SK-N-SH (cell line): ENCODE measurements around the gene COX10. TPM values are rescaled to one million over a fixed set of nuclear protein-coding genes. Genes with fewer than 3 reads are reported as not detected.

Experiments used
- CTCF ChIA-PET: fragments of 300-600, 350-600 bp; formaldehyde crosslinking; extraction: SDS; loops from one replicate; lab custom pipeline; 2021; lab: Yijun Ruan, JAX
- POLR2A ChIA-PET: fragments of 350-600 bp; sonication (Branson Sonifier 250); formaldehyde crosslinking; extraction: SDS; loops from one replicate; lab custom pipeline; 2020; ENCODE audit warnings: antibody characterized with exemption, inconsistent platforms; lab: Yijun Ruan, JAX
- DNase-seq: peaks from one replicate; pipeline ENCODE4 v3.0.0; 2012
- H2AFZ ChIP-seq: fragments of 200-600 bp; sonication (generic); 2 replicates; pipeline ENCODE4 v1.8.1; 2016; ENCODE audit warnings: antibody characterized with exemption, mild to moderate bottlenecking, low read depth
- H3F3A ChIP-seq: fragments of 200-600 bp; sonication (generic); replicated peaks from 2 replicates; pipeline ENCODE3; 2016; ENCODE audit warnings: antibody characterized with exemption, mild to moderate bottlenecking; ENCODE audit not compliant: insufficient read depth
- H3K27ac ChIP-seq, 2 experiments: fragments of 200-500 bp in 1 of 2; fragments of 200-600 bp in 1 of 2; sonication (Bioruptor generic) in 1 of 2; sonication (generic), shearing (Covaris generic) in 1 of 2; 2 replicates each; pipeline versions ENCODE4 v1.5.1 to v1.6.1; 2014 to 2016; ENCODE audit warnings: low read depth in 2 of 2, inconsistent platforms in 1 of 2, low read length in 1 of 2, mild to moderate bottlenecking in 1 of 2, mixed read lengths in 1 of 2
- H3K27me3 ChIP-seq: fragments of 200-600 bp; sonication (generic), shearing (Covaris generic); 2 replicates; pipeline ENCODE4 v1.6.1; 2016; ENCODE audit warnings: mixed run types; ENCODE audit not compliant: insufficient read depth
- H3K36me3 ChIP-seq, 2 experiments: fragments of 200-500 bp in 1 of 2; fragments of 200-600 bp in 1 of 2; sonication (Bioruptor generic) in 1 of 2; sonication (generic) in 1 of 2; replicated peaks in 1 of 2; 2 replicates each; pipeline versions ENCODE3 to v1.5.1; 2014 to 2016; ENCODE audit warnings: low read length in 1 of 2, mild to moderate bottlenecking in 1 of 2; ENCODE audit not compliant: insufficient read depth in 2 of 2, control insufficient read depth in 1 of 2
- H3K4me1 ChIP-seq, 2 experiments: fragments of 200-500 bp in 1 of 2; fragments of 200-600 bp in 1 of 2; sonication (Bioruptor generic) in 1 of 2; sonication (generic), shearing (Covaris generic) in 1 of 2; 2 replicates each; pipeline versions ENCODE4 v1.5.1 to v1.6.1; 2014 to 2016; ENCODE audit warnings: low read depth in 1 of 2, low read length in 1 of 2, mixed run types in 1 of 2; ENCODE audit not compliant: insufficient read depth in 2 of 2, control insufficient read depth in 1 of 2
- H3K4me2 ChIP-seq: fragments of 200-600 bp; sonication (generic), shearing (Covaris generic); 2 replicates; pipeline ENCODE4 v1.6.1; 2017; ENCODE audit warnings: mixed run types
- H3K4me3 ChIP-seq, 2 experiments: fragments of 200-500 bp in 1 of 2; fragments of 200-600 bp in 1 of 2; sonication (Bioruptor generic) in 1 of 2; sonication (generic), shearing (Covaris generic) in 1 of 2; 2 replicates each; pipeline versions ENCODE4 v1.5.1 to v1.8.1; 2014 to 2016; ENCODE audit warnings: low read depth in 2 of 2, inconsistent platforms in 1 of 2, low read length in 1 of 2, mild to moderate bottlenecking in 1 of 2, mixed read lengths in 1 of 2, moderate library complexity in 1 of 2
- H3K79me2 ChIP-seq: fragments of 200-600 bp; sonication (generic); 2 replicates; pipeline ENCODE4 v1.8.1; 2017; ENCODE audit warnings: mild to moderate bottlenecking; ENCODE audit not compliant: insufficient read depth
- H3K9ac ChIP-seq: fragments of 200-600 bp; sonication (generic); 2 replicates; pipeline ENCODE4 v1.6.1; 2017; ENCODE audit warnings: mixed run types
- H3K9me2 ChIP-seq: fragments of 200-600 bp; sonication (generic); 2 replicates; pipeline ENCODE4 v1.6.1; 2017; ENCODE audit warnings: mixed run types
- H3K9me3 ChIP-seq: fragments of 200-600 bp; sonication (generic); 2 replicates; pipeline ENCODE4 v1.6.1; 2017; ENCODE audit warnings: mixed run types, mild to moderate bottlenecking, moderate library complexity
- H4K20me1 ChIP-seq: fragments of 200-600 bp; sonication (generic); 2 replicates; pipeline ENCODE4 v1.6.1; 2017; ENCODE audit warnings: mild to moderate bottlenecking, mixed run types; ENCODE audit not compliant: insufficient read depth
- CTCF ChIP-seq: fragments of 200-600 bp; sonication (generic); IDR thresholded peaks from 2 replicates; pipeline ENCODE4 v1.6.1; 2017; ENCODE audit warnings: antibody characterized with exemption, mild to moderate bottlenecking, moderate library complexity
- ELF1 ChIP-seq: IDR thresholded peaks from 2 replicates; pipeline ENCODE4 v1.4.0; 2012
- EP300 ChIP-seq, 2 experiments: IDR thresholded peaks; 2 replicates each; pipeline versions ENCODE4 v1.4.0 to v1.6.1; 2012; ENCODE audit warnings: borderline replicate concordance in 1 of 2, low read depth in 1 of 2, low read length in 1 of 2
- EZH2phosphoT487 ChIP-seq: fragments of 200-600 bp; sonication (generic); IDR thresholded peaks from 2 replicates; pipeline ENCODE4 v1.6.1; 2017; ENCODE audit warnings: low read depth, mixed run types, mild to moderate bottlenecking, antibody characterized with exemption, moderate library complexity, borderline replicate concordance
- FOSL2 ChIP-seq: IDR thresholded peaks from 2 replicates; pipeline ENCODE4 v1.4.0; 2012; ENCODE audit warnings: low read depth, mild to moderate bottlenecking, moderate library complexity, borderline replicate concordance
- FOXM1 ChIP-seq: IDR thresholded peaks from 2 replicates; pipeline ENCODE4 v1.4.0; 2012; ENCODE audit warnings: low read depth, mild to moderate bottlenecking
- GABPA ChIP-seq: IDR thresholded peaks from 2 replicates; pipeline ENCODE4 v1.4.0; 2012; ENCODE audit warnings: low read depth, mild to moderate bottlenecking
- GATA2 ChIP-seq: sonication (generic); formaldehyde crosslinking; IDR thresholded peaks from 2 replicates; pipeline ENCODE4 v1.5.0; 2020; ENCODE audit warnings: mild to moderate bottlenecking, missing genetic modification reagents
- NFIC ChIP-seq: IDR thresholded peaks from 2 replicates; pipeline ENCODE4 v1.4.0; 2012; ENCODE audit warnings: borderline replicate concordance
- NRF1 ChIP-seq: IDR thresholded peaks from 2 replicates; pipeline ENCODE4 v1.6.1; 2012; ENCODE audit warnings: low read depth, mild to moderate bottlenecking, low read length
- POLR2AphosphoS5 ChIP-seq: IDR thresholded peaks from 2 replicates; pipeline ENCODE4 v1.6.1; 2012; ENCODE audit warnings: low read depth, low read length
- RAD21 ChIP-seq: IDR thresholded peaks from 2 replicates; pipeline ENCODE4 v1.6.1; 2012; ENCODE audit warnings: mild to moderate bottlenecking, low read length
- RCOR1 ChIP-seq: fragments of 150-350 bp; IDR thresholded peaks from 2 replicates; pipeline ENCODE4 v1.6.1; 2017; ENCODE audit warnings: antibody characterized with exemption, low read length
- SMC3 ChIP-seq: IDR thresholded peaks from 2 replicates; pipeline ENCODE4 v1.6.1; 2012; ENCODE audit warnings: low read depth, low read length, improper control_type of control experiment
- USF2 ChIP-seq: fragments of 150-350 bp; IDR thresholded peaks from 2 replicates; pipeline ENCODE4 v1.6.1; 2017; ENCODE audit warnings: antibody characterized with exemption, low read length, low read depth, borderline replicate concordance
- YY1 ChIP-seq: IDR thresholded peaks from 2 replicates; pipeline ENCODE4 v1.4.0; 2012; ENCODE audit warnings: low read depth, mild to moderate bottlenecking
- WGBS: methylation state at CpG from one replicate; pipeline ENCODE4 v1.1.6; 2017; ENCODE audit warnings: low lambda C conversion rate; 5-methylcytosine and 5-hydroxymethylcytosine counted together
- polyA plus RNA-seq, 3 experiments: library from polyadenylated mRNA; depleted of rRNA; stranded (reverse); fragments of >200 nt; gene quantifications; 2 replicates each; pipeline ENCODE4 v1.2.3, GENCODE V29; 2012
- TF ChIP-seq, protein P1 (sequence below): IDR thresholded peaks from 2 replicates; pipeline ENCODE4 v1.4.0; 2012; ENCODE audit warnings: low read depth, borderline replicate concordance
- TF ChIP-seq, protein P2 (sequence below): fragments of 150-350 bp; IDR thresholded peaks from 2 replicates; pipeline ENCODE4 v1.6.1; 2016; ENCODE audit warnings: mild to moderate bottlenecking, low read depth, low read length
- TF ChIP-seq, protein P3 (sequence below): IDR thresholded peaks from 2 replicates; pipeline ENCODE4; 2012
- TF ChIP-seq, protein P4 (sequence below): IDR thresholded peaks from 2 replicates; pipeline ENCODE4 v1.4.0; 2012; ENCODE audit warnings: low read depth

Gene COX10
- polyA plus RNA-seq, 1 of the 3 experiments (the other 2 are of a cell fraction), result 8.7 TPM

DNA sequence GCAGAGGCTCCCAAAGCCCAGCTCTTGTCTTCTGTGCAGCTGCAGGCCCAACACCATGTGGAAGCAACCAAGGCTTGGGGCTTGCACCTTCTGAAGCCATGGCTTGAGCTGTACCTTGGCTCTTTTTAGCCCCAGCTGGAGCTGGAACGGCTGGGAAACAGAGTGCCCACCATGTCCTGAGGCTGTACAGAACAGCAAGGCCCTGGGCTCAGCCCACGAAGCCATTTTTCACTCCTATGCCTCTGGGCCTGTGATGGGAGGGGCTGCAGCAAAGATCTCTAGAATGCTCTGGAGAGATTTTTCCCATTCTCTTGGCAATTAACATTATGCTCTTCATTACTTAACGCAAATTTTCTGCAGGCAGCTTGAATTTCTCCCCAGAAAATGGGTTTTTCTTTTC is 99.3 kb downstream of the COX10 start:
- TF ChIP-seq CTCF, result no peak
- TF ChIP-seq, protein P1, sequence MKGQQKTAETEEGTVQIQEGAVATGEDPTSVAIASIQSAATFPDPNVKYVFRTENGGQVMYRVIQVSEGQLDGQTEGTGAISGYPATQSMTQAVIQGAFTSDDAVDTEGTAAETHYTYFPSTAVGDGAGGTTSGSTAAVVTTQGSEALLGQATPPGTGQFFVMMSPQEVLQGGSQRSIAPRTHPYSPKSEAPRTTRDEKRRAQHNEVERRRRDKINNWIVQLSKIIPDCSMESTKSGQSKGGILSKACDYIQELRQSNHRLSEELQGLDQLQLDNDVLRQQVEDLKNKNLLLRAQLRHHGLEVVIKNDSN, result no peak
- no peak for TF ChIP-seq GATA2 (CRISPR knock-in tag)
- no peak for TF ChIP-seq YY1
- TF ChIP-seq NFIC, result no peak
- TF ChIP-seq USF2, result no peak
- TF ChIP-seq FOSL2, result no peak
- no peak for TF ChIP-seq EZH2phosphoT487
- no peak for TF ChIP-seq EP300 (IDR thresholded peaks at IDR 0.05; ENCODE audit: borderline replicate concordance in 1 of 2, low read depth in 1 of 2, low read length in 1 of 2)
- no peak for TF ChIP-seq NRF1
- TF ChIP-seq SMC3, result no peak
- TF ChIP-seq RAD21, result no peak
- TF ChIP-seq RCOR1, result no peak
- TF ChIP-seq, protein P2, sequence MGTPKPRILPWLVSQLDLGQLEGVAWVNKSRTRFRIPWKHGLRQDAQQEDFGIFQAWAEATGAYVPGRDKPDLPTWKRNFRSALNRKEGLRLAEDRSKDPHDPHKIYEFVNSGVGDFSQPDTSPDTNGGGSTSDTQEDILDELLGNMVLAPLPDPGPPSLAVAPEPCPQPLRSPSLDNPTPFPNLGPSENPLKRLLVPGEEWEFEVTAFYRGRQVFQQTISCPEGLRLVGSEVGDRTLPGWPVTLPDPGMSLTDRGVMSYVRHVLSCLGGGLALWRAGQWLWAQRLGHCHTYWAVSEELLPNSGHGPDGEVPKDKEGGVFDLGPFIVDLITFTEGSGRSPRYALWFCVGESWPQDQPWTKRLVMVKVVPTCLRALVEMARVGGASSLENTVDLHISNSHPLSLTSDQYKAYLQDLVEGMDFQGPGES, result no peak
- no peak for TF ChIP-seq FOXM1
- TF ChIP-seq, protein P3, sequence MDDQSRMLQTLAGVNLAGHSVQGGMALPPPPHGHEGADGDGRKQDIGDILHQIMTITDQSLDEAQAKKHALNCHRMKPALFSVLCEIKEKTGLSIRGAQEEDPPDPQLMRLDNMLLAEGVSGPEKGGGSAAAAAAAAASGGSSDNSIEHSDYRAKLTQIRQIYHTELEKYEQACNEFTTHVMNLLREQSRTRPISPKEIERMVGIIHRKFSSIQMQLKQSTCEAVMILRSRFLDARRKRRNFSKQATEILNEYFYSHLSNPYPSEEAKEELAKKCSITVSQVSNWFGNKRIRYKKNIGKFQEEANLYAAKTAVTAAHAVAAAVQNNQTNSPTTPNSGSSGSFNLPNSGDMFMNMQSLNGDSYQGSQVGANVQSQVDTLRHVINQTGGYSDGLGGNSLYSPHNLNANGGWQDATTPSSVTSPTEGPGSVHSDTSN, result no peak
- no peak for TF ChIP-seq ELF1
- TF ChIP-seq, protein P4, sequence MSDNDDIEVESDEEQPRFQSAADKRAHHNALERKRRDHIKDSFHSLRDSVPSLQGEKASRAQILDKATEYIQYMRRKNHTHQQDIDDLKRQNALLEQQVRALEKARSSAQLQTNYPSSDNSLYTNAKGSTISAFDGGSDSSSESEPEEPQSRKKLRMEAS, result no peak
- no peak for TF ChIP-seq POLR2AphosphoS5
- no peak for TF ChIP-seq GABPA
- Histone ChIP-seq H2AFZ (no peak overlapping the region), H3K36me3 (peaks cover 0 to 7% of the 10 kb centered on the region in 2 experiments), H3F3A (no peaks in the 10 kb centered on the region), H3K4me2 (no peak overlapping the region), H3K79me2 (no peaks in the 10 kb centered on the region), H3K4me1 (no peaks in the 10 kb centered on the region), H4K20me1 (no peaks in the 10 kb centered on the region), H3K4me3 (no peak overlapping the region), H3K27ac (no peak overlapping the region), H3K9ac (no peak overlapping the region), H3K27me3 (no peaks in the 10 kb centered on the region), H3K9me2 (no peaks in the 10 kb centered on the region), H3K9me3 (0 out of 2 replicates have a peak, but pooled peaks cover 3% of the 10 kb centered on the region)
- DNase-seq, result no peak
- ChIA-PET POLR2A (no interaction called here), CTCF (no interaction called here)
- WGBS, result 85% methylated on average over 2 of the region's 3 CpGs
